ENCODE results near the gene MORN4. TPM values are rescaled to one million over a fixed set of nuclear protein-coding genes. Genes with fewer than 3 reads are reported as not detected.

The MORN4 gene
- total RNA-seq, 4 donors from 2014 or later, result 0.34 to 3.6 (median 1.2) TPM

DNA sequence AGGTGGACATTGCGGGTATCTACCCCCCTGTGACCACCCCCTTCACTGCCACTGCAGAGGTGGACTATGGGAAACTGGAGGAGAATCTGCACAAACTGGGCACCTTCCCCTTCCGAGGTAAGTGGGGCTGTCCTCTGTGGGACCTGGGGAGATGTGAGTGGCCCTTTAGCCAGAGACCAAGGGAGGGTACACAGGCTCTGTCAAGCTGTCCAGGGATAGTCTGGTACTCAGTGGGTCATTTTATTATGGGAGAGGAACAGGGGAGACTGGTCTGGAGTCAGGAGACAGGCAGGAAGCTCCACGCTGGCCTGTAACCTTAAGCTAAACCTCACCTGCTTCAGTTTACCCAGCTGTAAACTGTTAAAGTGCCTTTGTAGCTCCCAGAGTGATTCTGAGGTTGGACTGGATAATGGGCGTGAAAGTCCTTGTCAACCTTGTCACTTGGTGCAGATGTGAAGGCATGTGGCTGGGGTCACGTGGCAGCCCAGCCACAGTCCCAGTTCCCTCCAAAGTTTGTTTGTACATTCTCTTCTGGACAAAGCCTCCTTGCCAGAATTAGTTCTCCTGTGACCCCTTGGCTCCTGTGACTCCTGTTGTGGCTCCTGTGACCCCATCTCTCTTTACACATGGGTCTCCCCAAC lies 48.4 kb downstream of the MORN4 start:
- peaks cover 0 to 21% (median 9%) of the 10 kb centered on the region in 3 donors for H3K4me1 ChIP-seq
- intact Hi-C loops (cut with DNase I), result no loop called here
- DNase-seq, result no peak
- H3K36me3 ChIP-seq, result no peaks in the 10 kb centered on the region
- 85 to 100% methylated on average over 3 to 4 of the region's 5 CpGs for WGBS, 2 donors
- H3K4me3 ChIP-seq, result no peak overlapping the region
- TF ChIP-seq, protein P1, sequence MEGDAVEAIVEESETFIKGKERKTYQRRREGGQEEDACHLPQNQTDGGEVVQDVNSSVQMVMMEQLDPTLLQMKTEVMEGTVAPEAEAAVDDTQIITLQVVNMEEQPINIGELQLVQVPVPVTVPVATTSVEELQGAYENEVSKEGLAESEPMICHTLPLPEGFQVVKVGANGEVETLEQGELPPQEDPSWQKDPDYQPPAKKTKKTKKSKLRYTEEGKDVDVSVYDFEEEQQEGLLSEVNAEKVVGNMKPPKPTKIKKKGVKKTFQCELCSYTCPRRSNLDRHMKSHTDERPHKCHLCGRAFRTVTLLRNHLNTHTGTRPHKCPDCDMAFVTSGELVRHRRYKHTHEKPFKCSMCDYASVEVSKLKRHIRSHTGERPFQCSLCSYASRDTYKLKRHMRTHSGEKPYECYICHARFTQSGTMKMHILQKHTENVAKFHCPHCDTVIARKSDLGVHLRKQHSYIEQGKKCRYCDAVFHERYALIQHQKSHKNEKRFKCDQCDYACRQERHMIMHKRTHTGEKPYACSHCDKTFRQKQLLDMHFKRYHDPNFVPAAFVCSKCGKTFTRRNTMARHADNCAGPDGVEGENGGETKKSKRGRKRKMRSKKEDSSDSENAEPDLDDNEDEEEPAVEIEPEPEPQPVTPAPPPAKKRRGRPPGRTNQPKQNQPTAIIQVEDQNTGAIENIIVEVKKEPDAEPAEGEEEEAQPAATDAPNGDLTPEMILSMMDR (IDR thresholded peaks at IDR 0.05), result no peak
- TF ChIP-seq POLR2A (IDR thresholded peaks at IDR 0.05), result no peak
- peak overlapping the region in 1 of 4 donors; percentile 57 for H3K27ac ChIP-seq
- no peaks in the 10 kb centered on the region for H3K27me3 ChIP-seq
- H3K9me3 ChIP-seq, result no peaks in the 10 kb centered on the region

DNA sequence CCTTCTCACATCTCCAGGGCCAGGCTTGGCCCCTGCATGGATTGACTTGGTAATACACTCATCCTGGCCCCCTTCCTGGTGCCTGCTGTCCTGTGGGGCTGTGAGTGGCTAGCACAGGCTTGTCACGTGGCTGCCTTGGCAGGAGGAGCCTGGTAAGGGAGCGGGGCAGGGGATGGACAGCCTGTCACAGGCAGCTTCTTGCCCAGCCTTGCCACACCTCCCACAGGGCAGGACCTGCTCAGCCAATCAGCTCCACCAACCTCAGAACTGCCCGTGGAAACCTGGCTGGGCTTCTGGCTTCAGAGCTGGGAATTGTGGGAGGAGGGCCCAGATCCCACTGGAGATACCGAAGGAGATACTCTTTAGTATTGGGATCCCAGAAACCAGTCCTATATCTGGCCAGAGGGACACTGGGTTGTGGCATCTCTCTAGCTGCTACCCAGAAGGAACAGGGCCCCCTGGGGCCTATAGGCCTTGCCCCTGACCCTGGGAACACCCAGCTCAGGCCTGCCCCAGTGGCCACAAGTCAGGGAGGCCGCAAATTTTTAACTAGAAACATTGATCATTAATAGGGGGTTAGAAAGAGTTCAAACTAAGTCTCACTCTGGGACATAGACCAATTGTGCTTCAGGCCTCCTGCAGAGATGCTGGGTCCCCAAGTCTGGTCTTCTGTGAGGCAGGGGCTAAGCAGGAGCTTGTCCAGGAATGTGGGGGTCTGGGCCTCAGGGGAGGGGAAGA lies 49.1 kb downstream of the MORN4 start, which contains the start of gene HOGA1:
TSS of gene HOGA1 (plus strand) at position 330 of the 738 bp plus-strand sequence. CDS start at position 645, 315 bp downstream.
- no peak for DNase-seq
- Histone ChIP-seq H3K9me3 (no peaks in the 10 kb centered on the region), H3K27me3 (no peaks in the 10 kb centered on the region), H3K4me1 (peaks cover 0 to 21% (median 9%) of the 10 kb centered on the region in 3 donors), H3K27ac (peak within 1 kb of the TSS in 2 of 4 donors; percentile 29 to 57), H3K4me3 (no peak within 1 kb of the TSS), H3K36me3 (no peaks in the 10 kb centered on the region)
- intact Hi-C loops (cut with DNase I), result no loop called here
- TF ChIP-seq POLR2A (IDR thresholded peaks at IDR 0.05), result no peak
- TF ChIP-seq, protein P1 (IDR thresholded peaks at IDR 0.05), result no peak
- 60 to 73% methylated on average over 1 to 3 of the region's 5 CpGs for WGBS, 2 donors

DNA sequence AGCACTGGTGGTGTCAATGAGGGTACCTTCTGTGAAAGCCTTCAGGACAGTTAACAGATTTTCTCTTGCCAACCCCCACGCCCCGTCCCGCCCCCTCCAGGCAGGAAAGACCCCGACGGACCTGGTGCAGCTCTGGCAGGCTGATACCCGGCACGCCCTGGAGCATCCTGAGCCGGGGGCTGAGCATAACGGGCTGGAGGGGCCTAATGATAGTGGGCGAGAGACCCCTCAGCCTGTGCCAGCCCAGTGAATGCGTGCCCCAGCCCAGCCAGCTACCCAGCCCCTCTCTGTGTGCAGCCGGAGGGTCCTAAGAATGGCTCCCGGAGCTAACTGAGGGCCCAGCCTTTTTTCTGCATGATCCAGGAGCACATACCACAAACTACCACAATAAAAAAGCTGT lies 49.8 kb downstream of the MORN4 start:
- no peaks in the 10 kb centered on the region for H3K9me3 ChIP-seq
- intact Hi-C loops (cut with DNase I), result no loop called here
- DNase-seq, result no peak
- H3K27me3 ChIP-seq, result no peaks in the 10 kb centered on the region
- H3K36me3 ChIP-seq, result no peaks in the 10 kb centered on the region
- no peak for TF ChIP-seq POLR2A (IDR thresholded peaks at IDR 0.05)
- TF ChIP-seq, protein P1 (IDR thresholded peaks at IDR 0.05), result no peak
- no peak overlapping the region for H3K4me3 ChIP-seq
- H3K4me1 ChIP-seq, result peaks cover 0 to 21% (median 9%) of the 10 kb centered on the region in 3 donors
- WGBS, 2 donors, result 80% methylated on average over 1 of the region's 13 CpGs; no CpG with 5 or more reads in 1 of the 2 donors
- H3K27ac ChIP-seq, result no peak overlapping the region

DNA sequence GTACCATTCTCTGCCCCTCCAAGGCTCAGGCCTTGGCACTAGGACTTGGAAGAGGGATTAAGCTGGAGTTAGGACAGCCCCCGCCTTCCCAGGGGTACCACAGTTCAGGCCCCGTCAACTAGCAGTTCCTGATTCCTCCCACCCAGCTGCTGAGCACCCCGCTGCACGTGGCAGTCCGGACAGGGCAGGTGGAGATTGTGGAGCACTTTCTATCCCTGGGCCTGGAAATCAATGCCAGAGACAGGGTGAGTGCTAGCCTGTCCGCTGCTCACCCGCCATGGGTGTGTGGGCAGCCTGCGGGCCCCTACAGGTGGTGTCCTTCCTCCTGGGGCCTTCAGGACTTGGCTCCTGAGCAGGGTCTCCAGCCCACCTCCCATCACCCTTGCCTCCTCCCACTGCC lies 51.1 kb downstream of the MORN4 start:
- Histone ChIP-seq H3K4me1 (peaks cover 0 to 21% (median 9%) of the 10 kb centered on the region in 3 donors), H3K36me3 (no peaks in the 10 kb centered on the region), H3K27ac (no peak overlapping the region), H3K4me3 (no peak overlapping the region), H3K27me3 (peaks cover 0 to 7% (median 0%) of the 10 kb centered on the region in 4 donors), H3K9me3 (no peaks in the 10 kb centered on the region)
- 80 to 89% methylated on average over 2 to 7 of the region's 8 CpGs for WGBS, 2 donors
- intact Hi-C loops (cut with DNase I), result no loop called here
- no peak for DNase-seq
- no peak for TF ChIP-seq POLR2A (IDR thresholded peaks at IDR 0.05)
- TF ChIP-seq, protein P1 (IDR thresholded peaks at IDR 0.05), result no peak

All from esophagus squamous epithelium (tissue), 5 donors.